Hematopoietic multipotent progenitor cell treated with erythropoietin and hydrocortisone succinate and interleukin-3 and kit ligand, for 4 days (in vitro differentiated cells): Measurements from ENCODE around the gene LHPP.

Source experiments
- DNase-seq: peaks from one replicate; pipeline ENCODE4 v3.0.0-alpha.2; 2015

LHPP gene

DNA sequence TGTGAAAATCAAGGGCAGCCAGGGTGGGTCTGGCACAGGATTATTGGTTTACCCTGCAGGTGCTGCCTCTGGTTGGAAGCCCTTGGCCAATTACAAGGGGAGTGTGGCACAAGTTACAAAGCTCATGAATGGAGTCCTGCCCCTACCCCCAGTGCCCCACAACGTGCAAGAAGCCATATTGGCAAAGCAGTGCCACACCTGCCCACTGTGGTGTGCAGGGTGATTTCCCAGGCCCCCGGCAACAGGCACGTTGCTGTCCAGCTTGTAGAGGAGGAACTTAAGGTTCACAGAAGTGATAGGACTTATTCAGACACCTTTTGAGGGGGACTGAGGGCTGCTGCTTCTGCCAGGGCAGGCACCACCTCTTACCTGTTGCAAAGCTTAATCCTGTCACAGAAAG, 11.4 kb downstream of the LHPP start:
- no peak for DNase-seq

DNA sequence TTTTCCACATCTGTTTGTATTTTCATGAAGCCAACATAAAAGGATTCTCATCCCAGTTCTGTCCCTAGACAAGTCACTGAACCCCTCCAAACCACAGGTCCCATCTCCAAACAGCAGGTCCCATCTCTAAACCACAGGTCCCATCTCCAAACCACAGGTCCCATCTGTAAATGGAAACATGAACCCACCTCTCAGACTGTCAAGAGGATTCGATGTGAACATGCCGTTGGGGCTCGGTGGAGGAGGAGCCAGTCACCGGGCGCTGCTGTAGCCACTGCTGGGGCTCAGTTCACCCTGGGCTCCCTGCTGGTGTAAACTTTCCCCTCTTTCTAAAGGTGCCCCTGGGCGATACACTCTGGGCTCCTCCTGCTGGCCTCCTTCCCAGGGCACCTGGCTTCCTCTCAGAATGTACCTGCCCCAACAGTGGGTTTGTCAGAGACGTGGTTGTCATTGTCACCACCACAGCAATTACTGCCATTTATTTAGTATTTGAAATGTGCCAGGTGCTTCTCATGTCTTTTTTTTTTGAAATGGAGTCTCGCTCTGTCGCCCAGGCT, 13.0 kb downstream of the LHPP start:
- peak; percentile 35 for DNase-seq

DNA sequence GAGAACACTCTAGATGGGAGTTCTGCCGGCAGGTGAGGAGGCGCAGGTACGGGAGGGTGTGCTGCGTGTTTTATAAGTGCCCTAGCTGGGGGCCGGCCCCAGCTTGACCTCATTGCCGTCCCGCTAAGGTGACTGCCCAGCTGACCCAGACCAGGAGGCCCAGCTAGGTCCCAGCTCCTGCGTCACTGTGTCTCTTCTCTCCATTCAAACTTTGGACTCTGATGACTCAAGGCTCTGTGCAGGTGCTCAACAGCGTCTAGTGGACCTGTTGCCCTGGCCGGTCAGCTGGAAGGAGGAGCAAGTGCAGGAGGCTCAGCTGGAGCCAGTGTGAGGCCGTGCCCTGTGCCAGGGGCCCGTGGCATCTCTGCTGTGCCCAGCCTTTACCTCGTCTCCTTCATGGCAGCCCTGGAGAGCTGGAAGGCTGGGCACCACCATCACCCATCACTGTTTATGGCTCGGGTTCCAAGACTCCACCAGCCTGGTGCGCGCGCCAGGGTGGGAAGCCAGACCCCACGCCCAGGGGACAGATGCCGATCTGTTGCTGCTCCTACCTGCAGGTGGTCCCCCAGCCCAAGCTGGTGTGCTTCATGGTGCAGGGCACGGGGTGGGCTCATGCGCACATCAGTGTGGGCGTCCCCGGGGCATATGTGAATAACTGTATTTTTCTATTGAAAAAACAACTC, 14.6 kb downstream of the LHPP start:
- DNase-seq = no peak

GRCh38 chr10:124477614-124478363, 16.2 kb downstream of the LHPP start:
- no peak for DNase-seq

- no peak for DNase-seq
Measured at GRCh38 chr10:124478515-124478914, 16.9 kb downstream of the LHPP start.

- no peak for DNase-seq
Measured at GRCh38 chr10:124480860-124481259, 19.2 kb downstream of the LHPP start.

GRCh38 chr10:124481717-124482116, 20.1 kb downstream of the LHPP start:
- DNase-seq = no peak

DNA sequence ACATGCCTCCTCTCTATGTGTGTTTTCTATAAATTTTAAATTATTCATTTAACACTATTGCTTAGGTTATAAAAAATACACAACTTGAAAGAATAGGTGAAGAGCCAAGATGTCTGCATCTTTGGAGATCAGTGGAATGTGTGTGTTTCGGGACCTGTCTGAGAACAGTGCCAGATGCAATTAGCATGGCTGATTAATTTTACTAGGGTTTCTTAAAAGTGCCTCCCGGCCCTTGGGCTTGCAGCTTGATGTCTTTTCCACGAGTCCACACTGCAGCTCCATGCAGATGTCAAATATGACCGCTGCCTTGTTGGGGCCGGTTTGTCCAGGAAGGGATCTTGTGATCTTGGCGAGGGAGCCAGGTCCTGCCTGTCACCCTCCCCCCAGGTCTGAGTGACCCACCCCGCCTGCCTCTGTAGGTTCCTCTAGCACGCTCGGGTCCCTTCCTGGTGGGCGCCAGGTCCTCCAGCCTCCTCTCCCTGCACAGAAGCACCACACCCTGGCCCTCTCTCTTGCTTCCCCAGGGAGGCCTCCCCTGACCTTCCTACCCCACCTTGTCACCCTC, 20.7 kb downstream of the LHPP start:
- no peak for DNase-seq

DNA sequence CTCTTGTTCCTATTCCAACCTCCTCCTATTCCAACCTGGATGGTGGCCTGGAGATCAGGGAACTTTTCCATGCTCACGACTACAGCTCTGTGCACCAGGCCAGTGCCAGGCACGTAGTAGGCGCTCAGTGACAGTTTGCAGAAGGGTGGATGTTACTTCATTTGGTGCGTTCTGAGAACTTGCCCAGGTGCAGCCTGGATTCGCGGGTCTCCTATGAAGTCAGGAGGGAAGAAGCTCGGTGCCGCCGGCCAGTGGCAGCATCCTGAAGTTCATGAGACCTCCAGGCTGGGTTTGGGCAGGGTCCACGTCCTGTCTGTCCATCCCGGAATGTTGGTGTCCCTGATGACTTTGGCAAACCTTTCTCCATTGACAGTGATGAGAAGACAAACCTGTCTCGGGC, 21.3 kb downstream of the LHPP start:
- DNase-seq = no peak

DNA sequence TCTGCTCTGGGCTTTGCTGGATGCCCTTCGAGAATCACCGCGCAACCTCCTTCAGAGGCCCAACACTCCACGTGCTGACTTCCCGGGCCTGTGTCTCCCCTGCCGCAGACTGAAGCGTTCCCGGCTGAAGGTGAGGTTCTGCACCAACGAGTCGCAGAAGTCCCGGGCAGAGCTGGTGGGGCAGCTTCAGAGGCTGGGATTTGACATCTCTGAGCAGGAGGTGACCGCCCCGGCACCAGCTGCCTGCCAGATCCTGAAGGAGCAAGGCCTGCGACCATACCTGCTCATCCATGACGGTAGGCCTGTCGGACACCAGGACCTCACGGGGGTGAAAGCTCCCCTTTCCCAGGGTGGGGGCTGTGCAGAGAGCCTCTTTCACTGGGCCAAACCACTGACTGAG, 22.4 kb downstream of the LHPP start:
- no peak for DNase-seq

DNA sequence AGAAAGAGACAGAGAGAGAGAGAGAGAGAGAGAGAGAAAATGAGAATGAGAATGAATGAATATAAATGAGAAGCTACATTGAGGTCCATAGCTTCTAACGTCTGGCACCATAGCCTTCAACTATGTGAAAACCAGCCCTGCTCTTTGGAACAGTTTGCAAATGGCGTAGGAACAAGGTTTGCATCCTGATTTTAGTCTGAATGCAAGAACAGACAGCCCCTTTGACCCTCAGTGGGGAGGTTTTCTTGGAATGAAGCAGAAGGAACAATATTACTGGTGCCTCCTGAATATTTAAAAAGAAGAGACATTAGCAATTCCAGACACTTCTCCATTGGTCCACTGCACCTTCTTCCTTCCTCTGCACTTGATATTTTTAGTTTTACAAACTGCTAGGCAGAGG, 23.0 kb downstream of the LHPP start:
- no peak for DNase-seq

DNA sequence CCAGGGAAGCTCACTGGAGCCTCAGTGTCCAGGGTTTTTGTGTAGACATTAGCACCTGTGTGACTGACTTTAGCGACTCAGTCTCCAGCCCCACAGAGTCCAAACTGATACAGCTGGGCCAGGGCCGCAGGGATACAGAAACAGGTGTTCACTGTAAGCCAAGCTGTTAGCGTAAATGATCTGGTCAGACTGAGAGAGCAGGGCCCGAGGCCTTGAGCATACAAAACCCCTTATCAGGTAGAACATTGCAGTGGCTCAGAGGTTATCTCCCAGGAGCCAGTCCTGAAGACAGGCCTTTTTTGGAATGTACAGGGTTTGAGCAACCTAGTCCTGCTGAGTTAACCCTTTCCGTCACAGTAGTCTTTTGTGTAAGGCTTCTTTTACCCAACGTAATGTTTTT, 25.0 kb downstream of the LHPP start:
- peak; percentile 71 for DNase-seq

GRCh38 chr10:124491105-124491504, 29.5 kb downstream of the LHPP start:
- no peak for DNase-seq

- DNase-seq = no peak
Measured at GRCh38 chr10:124492266-124492665, 30.6 kb downstream of the LHPP start.

- peak; percentile 64 for DNase-seq
Measured at GRCh38 chr10:124493214-124493882, 31.7 kb downstream of the LHPP start.

GRCh38 chr10:124494046-124494807, 32.6 kb downstream of the LHPP start:
- peak; percentile 27 for DNase-seq

GRCh38 chr10:124495162-124495561, 33.5 kb downstream of the LHPP start:
- no peak for DNase-seq

DNA sequence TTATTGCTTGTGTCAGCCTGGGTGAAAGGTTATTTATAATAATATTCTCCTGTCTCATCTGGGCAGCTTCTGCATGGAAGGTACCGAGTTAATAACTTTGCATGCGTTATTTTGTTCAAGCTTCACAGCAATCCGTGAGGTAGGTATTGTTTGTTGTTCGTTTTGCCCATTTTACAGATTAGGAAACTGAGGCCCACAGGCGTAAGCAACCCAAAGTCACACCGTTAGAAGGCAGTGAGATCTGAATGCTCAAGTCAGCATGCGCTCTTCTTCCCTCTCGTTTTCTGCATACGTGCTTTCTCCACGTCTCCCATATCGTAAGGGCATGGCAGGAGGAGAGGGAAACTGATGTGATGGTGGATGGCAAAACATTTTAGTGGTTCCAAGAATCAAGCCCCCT, 34.1 kb downstream of the LHPP start:
- no peak for DNase-seq

- DNase-seq = no peak
Measured at GRCh38 chr10:124496150-124496549, 34.5 kb downstream of the LHPP start.

DNA sequence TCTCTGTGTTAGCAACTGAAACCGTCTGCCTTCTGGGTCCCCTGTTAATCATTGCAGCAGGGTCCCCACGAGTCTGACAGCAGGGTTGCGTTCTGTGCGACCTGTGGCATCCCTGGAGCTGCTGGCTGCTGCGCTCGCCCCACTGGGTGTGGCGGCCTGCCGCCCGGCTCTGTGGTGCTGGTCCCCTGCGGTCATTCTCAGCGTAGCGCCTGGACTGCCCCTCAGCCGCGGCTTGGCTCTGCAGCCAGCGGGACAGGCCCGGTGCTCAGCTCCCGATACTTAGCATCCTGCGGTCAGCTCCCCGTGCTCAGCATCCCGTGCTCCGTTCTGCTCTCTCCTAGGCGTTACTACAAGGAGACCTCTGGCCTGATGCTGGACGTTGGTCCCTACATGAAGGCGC, 35.0 kb downstream of the LHPP start:
- no peak for DNase-seq

DNA sequence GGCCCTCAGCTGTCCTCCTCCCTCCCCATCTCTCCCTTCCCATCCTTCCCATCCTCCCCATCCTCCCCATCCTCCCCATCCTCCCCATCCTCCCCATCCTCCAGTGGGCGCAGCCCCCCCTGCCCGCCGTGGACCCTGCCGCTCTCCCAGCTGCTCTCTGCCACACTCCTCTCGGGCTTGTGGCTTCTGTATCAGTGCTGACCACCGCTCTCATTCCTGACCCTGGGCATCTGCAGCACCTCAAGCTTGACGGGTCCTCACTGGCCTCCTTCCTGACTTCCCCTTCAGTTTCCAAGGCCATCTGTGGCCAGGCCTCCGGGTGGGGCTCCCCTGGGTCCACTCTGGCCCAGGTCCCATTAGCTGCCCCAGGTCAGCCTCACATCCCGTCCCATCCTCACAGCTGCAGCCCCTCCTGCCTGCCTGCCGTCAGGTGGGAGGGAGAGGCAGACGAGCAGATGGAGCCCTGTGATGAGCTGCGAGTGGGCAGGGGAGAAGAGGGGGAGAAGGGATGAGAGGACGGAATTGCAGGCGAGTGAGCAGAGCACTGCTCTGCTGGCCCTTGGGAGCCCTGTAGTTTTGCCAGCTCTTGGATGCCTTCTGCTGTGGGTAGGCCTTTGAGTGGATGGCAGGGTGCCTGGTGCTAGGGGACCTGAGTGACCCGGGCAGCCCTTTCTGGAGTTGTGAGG, 35.7 kb downstream of the LHPP start:
- DNase-seq = no peak

GRCh38 chr10:124498056-124498455, 36.4 kb downstream of the LHPP start:
- DNase-seq = no peak
